GOT3 (cell line): Measurements from ENCODE around the gene FHL3.

Source experiments
- DNase-seq: peaks from one replicate; lab custom pipeline; 2025; ENCODE audit warnings: mixed read lengths; lab: John Stamatoyannopoulos, UW

The FHL3 gene

GRCh38 chr1:38005195-38006007, at the start of gene FHL3:
Gene FHL3, minus strand, starts transcription at chr1:38005514. Its CDS starts 6,102 bp downstream, at chr1:37999412.
- no peak for DNase-seq

DNA sequence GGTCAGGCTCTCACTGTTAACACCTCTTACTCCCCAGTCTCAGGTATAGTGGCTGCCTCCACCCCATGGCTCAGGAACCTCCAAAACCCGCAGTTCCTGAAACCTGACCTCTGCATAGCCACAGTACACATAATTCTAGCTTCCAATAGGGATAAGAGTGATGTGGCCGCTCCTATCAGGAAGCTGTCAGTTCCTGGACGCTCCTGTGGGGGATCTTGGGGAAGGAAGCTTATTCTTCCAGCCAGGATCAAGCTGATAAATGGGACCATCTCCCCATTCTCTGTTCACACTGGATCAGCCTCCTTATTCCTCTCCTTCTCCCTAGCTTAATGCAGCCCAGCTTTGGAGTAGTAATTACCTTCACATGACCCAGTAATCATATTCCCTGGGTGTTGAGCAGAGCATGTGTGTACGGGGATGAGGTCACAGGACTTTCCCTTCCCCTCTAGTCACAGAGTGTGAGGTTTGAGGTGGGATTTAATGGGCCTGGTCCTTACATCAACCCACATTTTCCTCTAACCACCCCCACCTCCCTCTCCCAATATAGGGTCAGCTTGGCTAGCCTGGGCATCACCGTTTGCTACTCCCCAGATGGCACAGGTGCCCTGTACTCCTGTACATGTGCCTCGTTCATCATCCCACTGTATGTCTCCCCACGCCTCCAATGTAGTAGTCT, 48.2 kb upstream of the FHL3 start:
- DNase-seq = no peak

GRCh38 chr1:38052750-38053415, 47.6 kb upstream of the FHL3 start:
- no peak for DNase-seq

DNA sequence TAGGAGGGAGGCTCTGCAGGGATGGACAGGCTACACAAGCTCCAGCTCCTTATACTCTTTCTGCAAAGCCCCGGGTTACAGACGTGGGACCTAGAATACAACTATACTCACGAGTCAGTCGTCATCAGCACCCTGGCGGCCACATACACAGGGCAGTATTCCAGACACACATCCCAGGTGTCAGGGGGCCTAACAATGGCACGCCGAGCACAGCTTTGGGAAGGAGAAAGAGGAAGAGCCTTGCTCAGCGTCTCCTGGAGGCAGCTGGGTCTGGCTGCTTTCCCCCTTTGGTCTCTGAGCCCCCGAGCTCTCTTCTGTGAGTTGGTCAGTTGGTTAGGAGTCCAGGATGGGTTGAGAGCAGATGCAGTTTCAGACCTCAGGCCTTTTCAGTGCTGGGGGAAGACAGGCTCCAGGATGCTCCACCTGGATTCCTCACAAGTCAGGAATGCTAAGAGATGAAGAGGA, 45.8 kb upstream of the FHL3 start:
- no peak for DNase-seq

DNA sequence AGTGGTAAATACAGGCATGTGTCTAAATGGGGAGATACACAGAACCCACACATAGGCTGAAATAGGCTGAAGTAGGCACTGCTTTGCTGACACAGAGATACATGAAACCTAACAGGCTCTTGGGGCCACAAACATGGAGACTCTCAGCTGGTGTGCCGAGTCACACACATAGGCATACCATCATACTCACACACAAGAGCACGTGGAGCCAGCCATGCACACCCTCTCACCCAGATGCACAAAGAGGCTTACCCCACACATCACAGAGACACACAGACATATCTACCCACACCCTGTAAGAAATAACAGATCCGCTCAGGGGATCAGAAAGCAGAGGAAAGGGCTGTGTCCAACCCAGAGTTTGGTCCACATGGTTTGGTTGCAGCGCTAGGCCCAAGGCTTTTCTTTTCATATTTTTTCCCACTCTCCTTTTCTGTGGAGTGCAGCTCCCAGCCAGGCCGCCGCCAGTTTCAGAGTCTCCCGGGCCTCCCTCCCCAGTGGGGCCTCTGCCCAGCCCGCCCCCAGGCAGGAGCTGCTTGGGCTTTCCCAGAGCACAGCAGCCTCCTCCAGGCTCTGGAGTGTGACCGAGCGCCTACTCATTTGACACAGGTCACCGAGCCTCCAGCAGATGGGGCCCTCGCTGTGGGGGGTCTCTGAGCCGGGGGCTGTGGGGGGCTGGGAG, 45.2 kb upstream of the FHL3 start:
- no peak for DNase-seq

- no peak for DNase-seq
Measured at GRCh38 chr1:38047603-38048141, 42.4 kb upstream of the FHL3 start.

DNA sequence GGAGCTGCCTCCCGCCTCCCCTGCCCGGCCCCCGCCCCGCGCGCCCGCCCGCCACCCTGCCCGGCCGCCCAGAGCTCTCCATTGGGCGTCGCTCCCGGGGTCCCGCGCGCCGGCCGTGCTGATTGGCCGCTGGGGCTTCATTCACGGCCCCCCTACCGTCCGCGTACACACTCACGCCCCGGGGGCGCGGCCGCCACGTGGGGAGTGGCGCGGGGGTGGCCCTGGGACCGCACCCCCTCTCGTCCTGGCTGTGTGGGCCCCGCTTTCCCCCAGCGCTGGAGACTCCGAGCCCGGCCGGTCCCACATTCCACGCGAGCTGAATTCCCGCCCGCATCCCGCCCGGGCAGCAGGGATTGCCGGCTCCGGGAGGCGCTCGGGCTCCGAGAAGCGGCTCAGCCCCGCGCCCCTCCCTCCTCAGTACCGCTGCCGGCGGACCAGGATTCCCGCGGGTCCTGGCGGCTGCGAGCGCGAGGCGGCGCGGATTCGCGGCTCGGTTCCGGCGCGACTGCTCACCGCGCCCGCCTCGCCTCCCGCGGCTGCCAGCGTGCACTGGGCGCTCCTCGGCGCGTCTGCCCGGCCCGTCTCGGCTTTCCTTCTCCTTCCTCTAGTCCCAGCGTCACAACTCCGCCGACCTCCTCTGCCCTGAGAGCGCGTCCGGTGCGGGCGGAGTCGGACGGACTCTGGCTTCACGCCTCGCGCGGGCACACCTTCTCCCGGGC, 41.7 kb upstream of the FHL3 start:
- no peak for DNase-seq

DNA sequence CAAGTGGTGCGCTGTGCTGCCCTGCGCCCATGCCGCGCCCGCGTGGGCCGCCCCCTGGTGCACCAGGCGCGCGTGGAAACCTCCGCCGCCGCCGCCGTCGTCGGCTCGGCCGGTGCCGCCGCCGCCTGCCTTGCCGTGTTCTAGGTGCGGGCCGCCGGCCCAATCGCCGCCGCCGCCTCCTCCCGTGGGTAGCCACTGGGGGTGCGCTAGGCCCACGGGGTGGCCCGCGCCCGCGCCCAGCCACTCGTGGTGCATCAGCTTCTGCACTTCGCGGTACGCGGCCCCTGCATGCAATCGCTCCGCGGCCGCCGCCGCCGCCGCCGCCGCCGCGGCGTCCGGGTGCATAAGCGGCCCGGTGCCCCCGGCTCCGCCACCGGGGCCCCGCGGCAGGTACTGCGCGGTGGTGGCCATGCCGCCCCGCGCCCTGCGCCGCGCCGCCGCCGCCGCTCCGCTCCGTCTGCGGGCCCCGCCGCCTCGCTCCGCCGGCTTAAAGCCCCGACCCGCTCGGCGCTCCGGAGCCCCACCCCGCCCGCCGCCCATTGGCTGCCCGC, 41.1 kb upstream of the FHL3 start, which contains the start of gene POU3F1:
Gene POU3F1 (minus strand): TSS at position 461 of the 551 bp plus-strand sequence. CDS start 50 bp downstream, at position 411.
- no peak for DNase-seq

- DNase-seq = no peak
Measured at GRCh38 chr1:38045401-38046332, 40.4 kb upstream of the FHL3 start.

GRCh38 chr1:38044221-38045215, 39.2 kb upstream of the FHL3 start:
- DNase-seq = no peak

DNA sequence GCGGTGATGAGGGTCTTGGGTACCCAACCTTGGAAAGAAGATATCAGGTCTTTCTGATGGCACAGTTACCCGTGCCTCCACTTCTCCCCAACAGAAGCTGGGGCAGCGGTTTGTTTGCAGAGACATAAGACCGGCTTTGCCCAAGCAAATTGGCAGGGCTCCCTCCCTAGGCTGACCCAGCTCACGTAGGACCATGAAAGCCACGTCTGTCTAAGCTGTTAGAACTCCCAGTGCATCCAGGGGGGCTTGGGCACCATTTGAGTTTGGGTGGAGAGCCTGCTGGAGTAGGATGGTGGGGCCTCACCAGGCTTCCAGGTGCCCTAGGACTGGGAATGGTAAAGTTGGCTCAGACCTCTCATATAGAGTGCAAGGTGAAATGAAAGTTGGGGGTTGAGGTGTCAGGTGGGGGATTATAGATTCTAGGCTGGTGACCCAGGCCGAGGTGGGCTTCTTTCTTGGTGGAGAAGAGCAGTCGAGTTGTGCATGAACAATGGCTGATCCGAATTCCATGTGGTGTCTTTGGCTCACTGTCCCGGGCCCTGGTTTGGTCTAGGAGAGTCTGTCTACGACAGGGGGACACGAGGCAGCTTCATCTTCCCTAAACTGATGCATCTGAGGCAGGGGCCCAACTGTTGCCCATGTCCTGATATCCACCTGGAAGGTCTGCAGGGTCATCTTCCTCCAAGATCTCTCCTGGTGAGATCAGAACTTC, 37.9 kb upstream of the FHL3 start:
- DNase-seq = no peak

GRCh38 chr1:38041936-38042834, 36.9 kb upstream of the FHL3 start:
- DNase-seq = no peak

DNA sequence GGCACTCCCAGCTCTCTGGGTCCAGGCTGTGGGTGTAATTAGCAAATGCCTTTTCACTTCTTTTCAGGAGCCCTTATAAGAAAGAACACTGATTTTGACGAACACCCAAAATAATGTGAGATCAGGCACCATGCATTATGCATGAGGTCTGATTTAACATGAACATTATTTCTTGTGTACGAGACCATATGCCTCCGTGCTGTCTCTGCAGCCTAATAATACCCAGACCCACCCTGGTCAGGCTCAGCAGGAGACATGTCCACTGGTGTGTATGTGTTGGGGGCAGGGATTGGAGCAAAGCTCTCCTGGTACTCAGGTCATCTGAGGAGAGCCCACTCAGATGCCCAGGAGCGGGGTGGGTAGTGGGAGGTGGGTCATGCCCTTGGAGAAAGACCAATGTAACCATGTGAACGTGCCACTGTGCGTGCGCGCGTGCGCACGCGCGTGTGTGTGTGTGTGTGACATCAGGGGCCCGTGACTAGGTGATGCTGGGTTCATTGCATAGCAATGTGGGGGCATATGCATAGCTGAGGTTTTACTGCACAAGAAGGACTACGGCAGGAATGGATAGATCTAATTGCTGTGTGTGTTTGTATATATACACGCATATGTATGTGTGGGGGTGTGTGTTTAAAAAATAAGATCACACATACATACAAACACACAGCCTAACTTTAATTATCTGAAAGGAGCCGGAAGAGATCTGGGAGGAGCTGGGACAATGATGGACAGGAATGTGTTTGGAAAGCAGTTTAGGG, 34.2 kb upstream of the FHL3 start:
- DNase-seq = no peak

DNA sequence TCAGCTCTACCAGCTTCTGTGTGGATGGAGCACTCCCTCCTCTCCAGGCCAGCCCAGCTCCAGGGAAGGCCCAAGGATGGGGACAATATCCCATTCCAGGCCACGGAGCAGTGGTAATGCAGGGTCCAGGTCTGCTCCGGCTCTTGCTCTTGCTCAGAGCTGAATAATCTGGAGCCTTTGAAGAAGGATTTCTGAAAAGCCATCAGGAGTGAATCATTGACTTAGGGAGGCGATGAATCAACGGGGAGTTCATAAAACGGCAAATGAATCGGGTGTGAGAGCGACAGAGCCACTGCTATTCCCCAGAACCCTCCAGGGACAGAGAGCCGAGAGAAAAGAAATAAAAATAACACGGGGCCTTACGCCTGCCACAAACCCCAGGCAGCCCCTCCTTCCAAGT, 33.5 kb upstream of the FHL3 start:
- DNase-seq = no peak

- no peak for DNase-seq
Measured at GRCh38 chr1:38037221-38037939, 32.1 kb upstream of the FHL3 start.
